Activated CD4-positive, alpha-beta T cell treated with anti-CD3 and anti-CD28 coated beads, Interleukin-10, Interleukin-2, amounts not matched to agents 100 ng/mL and 50 ng/mL, durations not matched to agents 16 hours and 8 hours (primary cell): ENCODE data around the gene GRK1.

Source experiments
- DNase-seq: peaks from one replicate; pipeline ENCODE4 v3.0.0-alpha.2; 2020

GRK1 gene

GRCh38 chr13:113651511-113652403 is 15.3 kb upstream of the GRK1 start:
- no peak for DNase-seq

DNA sequence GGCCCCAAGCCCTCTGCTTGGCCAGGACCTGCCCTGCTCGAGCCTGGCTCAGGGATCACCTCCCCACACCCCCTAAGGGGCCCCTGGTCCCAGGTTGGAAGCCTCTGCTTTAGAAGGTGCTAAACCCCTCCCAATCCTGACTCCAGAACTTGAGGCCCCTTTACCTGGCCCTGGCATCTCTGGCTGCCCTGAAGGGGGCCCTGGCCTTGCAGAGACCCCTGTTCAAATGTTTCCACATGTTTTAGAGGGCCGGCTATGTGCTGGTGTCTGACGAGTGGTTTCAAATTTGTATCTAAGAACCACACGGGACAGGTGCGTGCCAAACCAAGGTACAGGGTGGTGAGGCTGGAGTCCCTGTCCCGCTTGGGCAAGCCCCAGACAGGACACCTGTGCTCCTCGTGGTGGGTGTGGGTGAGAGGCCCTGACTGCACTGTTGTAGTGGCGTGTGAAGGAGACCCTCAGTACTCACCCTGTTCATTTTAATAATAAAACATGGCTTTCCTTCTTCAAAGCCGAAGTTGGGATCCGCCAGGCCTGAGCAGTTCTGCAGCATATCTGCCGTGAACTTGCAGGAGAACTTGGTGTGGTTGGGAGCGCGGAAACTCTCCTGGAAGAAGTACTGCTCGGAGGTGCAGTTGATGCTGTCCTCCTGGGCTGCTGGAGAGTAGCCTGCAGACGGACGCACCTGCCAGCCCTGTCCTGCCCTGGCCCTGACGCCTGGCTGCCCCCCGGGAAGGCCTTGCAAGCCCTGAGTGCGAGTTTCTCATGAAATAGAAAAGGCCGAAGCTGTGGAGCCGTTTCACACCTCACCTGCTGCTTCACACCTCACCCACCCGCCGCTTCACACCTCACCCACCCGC is 14.4 kb upstream of the GRK1 start:
- no peak for DNase-seq

DNA sequence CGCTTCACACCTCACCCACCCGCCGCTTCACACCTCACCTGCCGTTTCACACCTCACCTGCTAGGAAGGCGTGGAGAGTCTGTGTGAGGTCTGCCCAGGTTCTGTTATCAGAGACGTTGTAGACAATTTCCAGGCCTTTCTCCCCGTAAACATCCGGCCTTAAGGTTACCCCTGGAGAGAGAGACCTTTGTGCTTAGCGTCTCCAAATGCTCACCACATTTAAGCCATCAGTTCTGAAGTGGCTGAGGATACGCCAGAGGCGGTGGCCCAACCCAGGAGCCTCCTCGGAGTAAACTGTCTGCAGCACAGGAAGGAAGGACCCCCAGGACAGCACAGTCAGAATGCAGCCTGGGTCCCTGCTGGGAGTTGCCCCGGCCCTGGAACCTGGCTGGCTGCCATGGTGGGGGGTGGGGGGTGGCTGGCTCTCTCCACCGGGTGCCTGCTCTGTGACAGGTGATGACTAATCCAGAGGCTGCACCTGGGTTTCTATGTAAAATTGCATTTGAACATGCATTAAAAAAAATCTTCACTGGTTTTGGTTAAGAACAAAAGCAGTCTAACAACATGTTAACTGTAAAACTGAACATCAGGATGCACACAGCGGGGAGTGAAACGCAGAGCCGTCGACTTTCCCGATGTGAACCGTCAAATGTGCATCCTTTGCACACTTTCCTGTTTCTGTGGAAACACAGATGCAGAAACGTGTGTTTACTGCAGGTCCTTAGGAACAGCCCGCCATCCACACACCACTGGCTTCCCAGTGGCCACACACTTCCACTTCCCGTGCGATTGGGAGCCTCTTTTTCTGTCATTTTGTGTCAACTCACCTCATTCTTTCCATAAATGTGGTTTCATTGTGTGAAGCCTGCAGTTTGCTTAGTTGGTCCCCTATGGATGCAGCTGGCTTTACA is 13.5 kb upstream of the GRK1 start:
- no peak for DNase-seq

DNA sequence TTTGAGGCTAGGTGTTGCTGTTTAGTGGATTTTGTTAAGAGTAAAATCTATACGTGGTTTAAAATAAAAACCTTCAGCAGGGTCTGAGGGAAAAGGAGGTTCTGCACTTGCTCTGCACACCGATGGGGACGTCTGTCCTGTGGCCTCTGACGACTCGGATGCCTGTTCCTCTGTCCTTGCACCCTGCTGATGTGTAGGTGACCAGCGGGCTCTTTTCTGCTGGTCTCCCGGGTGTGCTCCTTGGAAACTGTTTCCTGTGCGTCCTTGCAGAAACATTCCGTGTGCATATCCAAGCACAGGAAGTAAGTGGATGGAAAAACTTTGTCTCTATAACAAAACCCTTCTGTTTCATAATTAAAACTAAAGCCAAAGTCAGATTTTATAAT is 12.9 kb upstream of the GRK1 start:
- no peak for DNase-seq

GRCh38 chr13:113654591-113655345 is 12.3 kb upstream of the GRK1 start:
- no peak for DNase-seq

GRCh38 chr13:113655346-113656002 is 11.5 kb upstream of the GRK1 start:
- no peak for DNase-seq

DNA sequence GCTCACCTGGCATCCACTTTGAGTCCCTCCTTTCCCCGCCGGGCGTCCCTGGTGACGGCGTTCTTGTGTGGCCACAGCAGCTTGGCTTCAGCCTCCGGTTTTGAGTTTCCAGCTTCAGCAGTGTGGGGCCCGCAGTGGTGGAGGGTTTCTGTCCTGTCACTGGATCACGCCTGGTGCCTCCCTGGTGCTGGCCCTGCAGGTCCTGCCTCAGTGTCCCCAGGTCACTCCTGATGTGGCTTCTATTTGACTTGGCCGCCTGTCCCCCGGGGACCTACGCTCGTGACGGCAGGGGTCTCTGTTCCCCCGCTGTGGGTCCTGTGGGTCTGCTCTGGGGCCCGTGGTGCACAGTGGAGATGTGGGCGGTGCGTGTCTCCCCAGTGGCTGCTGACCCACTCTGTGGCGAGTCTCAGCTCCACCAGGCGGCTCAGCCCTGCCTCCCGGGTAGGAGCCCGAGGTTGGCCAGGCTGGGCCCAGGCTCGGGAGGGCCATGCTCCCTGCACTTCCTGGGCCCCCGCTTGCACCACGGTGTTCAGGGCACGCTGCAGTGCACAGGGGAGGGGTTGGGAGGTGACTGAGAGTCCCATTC is 10.9 kb upstream of the GRK1 start:
- no peak for DNase-seq

DNA sequence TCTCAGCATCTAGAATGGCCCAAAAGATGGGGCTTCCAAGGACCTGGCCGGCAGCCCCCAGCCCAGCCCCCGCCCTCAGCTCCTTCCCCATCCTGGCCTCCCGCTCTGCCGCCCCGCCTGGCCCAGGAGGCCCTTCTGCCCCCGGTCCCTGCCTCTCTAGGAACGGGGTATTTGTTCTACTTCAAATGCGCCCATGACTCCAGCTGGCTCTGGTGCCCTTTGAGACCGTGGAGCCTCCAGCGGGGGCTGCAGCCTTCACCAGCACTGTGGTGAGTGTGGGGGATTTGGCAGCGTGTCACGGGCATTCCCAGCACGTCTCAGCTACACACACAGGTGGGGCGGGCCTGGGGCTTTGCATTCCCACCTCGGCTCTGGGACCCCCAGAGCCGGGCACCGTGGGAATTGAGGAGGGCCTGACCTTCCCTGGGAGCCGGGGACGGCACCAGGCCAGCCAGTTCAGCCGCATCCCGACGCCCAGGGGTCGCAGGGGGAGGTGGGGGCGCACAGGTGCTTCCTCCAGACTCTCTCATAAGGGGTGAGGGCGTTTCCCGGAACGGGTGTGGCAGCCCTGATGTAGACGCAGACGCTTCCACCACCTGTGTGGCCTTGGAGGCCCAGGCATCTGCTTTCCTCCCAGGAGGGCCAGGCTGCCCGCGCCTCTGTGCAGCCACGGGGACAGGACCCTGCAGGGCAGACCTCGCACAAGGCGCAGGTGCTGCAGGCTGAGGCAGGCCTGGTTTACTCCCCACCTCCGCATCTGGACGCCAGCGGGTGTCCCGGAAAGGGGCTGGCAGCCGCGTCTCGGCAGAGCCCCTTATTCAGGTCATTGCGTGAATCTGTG is 10.0 kb upstream of the GRK1 start:
- no peak for DNase-seq

DNA sequence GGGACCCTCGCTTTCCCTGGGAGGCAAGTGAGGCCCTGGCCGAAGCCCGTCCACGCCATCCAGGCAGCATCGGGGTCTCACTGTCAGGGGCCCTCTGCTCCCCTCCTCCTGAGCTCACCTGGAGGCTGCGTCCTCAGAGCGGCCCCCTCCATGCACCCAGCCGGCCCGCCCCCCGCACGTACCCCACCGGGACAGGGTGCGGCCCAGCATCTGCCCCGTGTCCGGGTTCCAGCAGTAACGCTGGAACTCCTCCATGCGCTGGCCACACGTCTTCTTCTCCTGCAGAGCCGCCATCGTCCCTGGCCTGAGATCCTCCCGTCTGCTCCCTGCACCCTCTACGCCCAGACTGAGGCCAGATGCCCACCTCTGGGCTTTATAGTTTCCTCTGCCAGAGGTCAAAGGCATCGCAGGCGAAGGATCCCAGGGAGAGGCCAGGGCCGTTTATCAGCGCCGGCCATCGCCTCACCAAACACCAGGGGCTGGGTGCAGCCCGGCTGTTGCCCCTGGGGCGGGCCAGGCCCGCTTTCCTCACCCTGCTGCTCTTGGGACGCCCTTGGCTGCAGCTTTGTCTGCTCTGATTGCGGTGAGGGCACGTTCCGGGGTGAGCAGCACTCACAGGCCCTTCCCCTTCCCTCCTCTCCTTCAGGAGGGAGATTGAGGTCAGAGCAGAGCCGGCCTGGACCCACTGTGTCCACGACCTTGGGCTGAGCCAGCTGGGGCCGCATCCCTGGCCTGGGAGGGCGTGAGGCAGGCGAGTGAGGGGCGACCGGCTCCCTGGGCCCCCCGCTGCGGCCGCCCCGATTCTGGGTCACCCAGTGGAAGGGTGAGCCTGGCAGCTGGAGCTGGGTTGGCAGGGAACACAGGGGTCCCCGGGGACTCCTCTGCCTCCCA is 8.9 kb upstream of the GRK1 start, which contains the start of gene ATP4B:
ATP4B (minus strand) TSS at position 348 of the 891 bp plus-strand sequence; CDS start at position 294, 54 bp downstream.
- no peak for DNase-seq

- no peak for DNase-seq
Observed at GRCh38 chr13:113658836-113659235, 8.2 kb upstream of the GRK1 start.

GRCh38 chr13:113659337-113659736 is 7.7 kb upstream of the GRK1 start:
- DNase-seq = no peak

GRCh38 chr13:113660066-113660465 is 7.0 kb upstream of the GRK1 start:
- no peak for DNase-seq

DNA sequence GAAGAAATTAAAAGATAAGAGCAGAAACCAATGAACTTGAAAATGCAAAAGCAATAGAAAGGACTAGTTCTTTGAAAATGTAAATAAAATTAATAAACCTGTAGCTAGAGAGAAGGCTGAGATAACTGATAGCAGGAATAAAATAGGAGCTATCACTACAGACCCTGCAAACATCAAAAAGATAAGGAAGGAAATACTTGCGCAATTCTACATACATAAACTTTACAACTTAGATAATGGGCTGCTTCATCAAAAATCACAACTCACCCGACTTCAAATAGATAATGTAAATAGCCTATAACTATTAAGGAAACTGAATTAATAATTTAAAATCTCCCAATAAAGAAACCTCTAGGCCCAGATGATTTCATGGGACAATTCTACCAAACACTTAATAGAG is 5.5 kb upstream of the GRK1 start:
- DNase-seq = no peak

GRCh38 chr13:113663934-113664333 is 3.1 kb upstream of the GRK1 start:
- no peak for DNase-seq

DNA sequence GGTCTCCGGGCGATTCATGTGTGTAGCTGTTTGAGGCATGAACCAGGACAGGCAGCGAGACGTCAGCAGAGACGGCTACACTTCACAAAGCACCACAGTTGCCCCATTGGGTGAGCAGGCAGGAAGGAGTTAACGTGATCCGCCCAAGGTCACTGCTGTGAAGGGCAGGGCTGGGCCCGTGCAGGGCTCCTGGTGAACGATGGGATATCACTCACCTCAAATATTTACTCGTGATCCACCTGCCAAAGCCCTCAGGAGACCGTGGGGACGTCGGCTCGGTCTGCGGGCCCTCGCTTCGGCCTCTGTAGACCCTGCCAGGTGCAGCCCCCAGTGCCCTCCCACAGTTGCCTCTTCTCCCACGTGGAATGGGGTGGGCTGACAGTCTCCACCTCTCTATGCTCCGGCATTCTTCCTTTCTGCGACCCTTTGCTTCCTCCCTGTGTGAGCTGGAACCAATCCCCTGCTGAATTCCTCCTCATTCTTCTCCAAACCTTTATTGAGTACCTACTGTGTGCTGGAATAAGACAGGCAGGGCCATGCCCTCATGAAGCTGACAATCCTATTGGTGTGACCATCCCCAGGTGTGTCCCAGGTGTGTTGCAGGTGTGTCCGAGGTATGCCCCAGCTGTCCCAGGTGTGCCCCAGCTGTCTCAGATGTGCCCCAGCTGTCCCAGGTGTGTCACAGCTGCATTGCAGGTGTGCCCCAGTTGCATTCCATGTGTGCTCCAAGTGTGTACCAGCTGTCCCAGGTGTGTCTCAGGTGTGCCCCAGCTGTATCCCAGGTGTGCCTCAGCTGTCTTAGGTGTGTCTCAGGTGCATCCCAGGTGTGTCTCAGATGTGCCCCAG is 2.0 kb upstream of the GRK1 start:
- DNase-seq = no peak

DNA sequence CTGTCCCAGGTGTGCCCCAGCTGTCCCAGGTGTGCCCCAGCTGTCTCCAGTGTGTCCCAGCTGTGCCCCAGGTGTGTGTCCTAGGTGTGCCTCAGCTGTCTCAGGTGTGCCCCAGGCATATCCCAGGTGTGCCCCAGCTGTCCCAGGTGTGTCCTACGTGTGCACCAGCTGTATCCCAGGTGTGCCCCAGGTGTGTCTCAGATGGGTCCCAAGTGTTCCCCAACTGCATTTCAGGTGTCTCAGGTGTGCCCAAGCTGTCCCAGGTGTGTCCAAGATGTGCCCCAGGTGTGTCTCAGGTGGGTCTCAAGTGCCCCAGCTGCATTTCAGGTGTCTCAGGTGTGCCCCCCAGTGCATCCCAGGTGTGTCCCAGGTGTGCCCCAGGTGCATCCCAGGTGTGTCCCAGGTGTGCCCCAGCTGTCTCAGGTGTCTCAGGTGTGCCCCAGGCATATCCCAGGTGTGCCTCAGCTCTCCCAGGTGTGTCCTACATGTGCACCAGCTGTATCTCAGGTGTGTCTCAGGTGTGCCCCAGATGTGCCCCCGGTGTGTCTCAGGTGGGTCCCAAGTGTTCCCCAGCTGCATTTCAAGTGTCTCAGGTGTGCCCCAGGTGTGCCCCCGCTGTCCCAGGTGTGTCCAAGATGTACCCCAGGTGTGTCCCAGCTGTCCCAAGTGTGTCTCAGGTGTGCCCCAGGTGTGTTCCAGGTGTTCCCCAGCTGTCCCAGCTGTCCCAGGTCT is 1.3 kb upstream of the GRK1 start:
- no peak for DNase-seq

- no peak for DNase-seq
Observed at GRCh38 chr13:113666329-113666670, 719 bp upstream of the GRK1 start.
